ENCODE measurements around the gene SMAD7.

GRCh38 chr18:48986851-48987761 lies 36.3 kb upstream of the SMAD7 start:
- TF ChIP-seq, protein P1, sequence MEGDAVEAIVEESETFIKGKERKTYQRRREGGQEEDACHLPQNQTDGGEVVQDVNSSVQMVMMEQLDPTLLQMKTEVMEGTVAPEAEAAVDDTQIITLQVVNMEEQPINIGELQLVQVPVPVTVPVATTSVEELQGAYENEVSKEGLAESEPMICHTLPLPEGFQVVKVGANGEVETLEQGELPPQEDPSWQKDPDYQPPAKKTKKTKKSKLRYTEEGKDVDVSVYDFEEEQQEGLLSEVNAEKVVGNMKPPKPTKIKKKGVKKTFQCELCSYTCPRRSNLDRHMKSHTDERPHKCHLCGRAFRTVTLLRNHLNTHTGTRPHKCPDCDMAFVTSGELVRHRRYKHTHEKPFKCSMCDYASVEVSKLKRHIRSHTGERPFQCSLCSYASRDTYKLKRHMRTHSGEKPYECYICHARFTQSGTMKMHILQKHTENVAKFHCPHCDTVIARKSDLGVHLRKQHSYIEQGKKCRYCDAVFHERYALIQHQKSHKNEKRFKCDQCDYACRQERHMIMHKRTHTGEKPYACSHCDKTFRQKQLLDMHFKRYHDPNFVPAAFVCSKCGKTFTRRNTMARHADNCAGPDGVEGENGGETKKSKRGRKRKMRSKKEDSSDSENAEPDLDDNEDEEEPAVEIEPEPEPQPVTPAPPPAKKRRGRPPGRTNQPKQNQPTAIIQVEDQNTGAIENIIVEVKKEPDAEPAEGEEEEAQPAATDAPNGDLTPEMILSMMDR (conservative IDR thresholded peaks at IDR 0.05; ENCODE audit: low read length) = no peak
- TF ChIP-seq EZH2phosphoT487 (IDR thresholded peaks at IDR 0.05; ENCODE audit: borderline replicate concordance, low read depth, low read length) = no peak

Measured in OCI-LY7 (cell line).